Bronchial epithelial cell (primary cell): ENCODE data around the gene SLIT3. TPM values are rescaled to one million over a fixed set of nuclear protein-coding genes. Genes with fewer than 3 reads are reported as not detected.

ENCODE experiments used
- DNase-seq: peaks from one replicate; pipeline ENCODE4 v3.0.0-alpha.2; 2010; ENCODE audit warnings: low read depth
- FAIRE-seq: peaks from 2 replicates; lab custom pipeline; 2011; peaks lifted over from hg19 to GRCh38; lab: Jason Lieb, UNC
- H3K27me3 ChIP-seq: 2 replicates; pipeline ENCODE4 v1.5.1; 2011; ENCODE audit warnings: low read length; ENCODE audit not compliant: control insufficient read depth, insufficient read depth
- H3K36me3 ChIP-seq: 2 replicates; pipeline ENCODE4 v1.5.1; 2011; ENCODE audit warnings: low read length; ENCODE audit not compliant: control insufficient read depth, insufficient read depth
- H3K4me3 ChIP-seq: 2 replicates; pipeline ENCODE4 v1.5.1; 2011; ENCODE audit warnings: mild to moderate bottlenecking, low read depth, low read length, control low read depth
- total RNA-seq: library from RNA; depleted of rRNA; stranded (reverse); fragments of >200 nt; gene quantifications from 2 replicates; pipeline ENCODE4 v1.2.1, GENCODE V29; 2014
- TF ChIP-seq, protein P1 (sequence below): IDR thresholded peaks from 2 replicates; pipeline ENCODE4 v1.5.1; 2011; ENCODE audit warnings: mild to moderate bottlenecking, moderate library complexity, low read length, control low read depth, inconsistent platforms; ENCODE audit not compliant: insufficient read depth, severe bottlenecking

SLIT3 gene
- total RNA-seq, 1 donor from 2014 or later: 0.79 TPM

DNA sequence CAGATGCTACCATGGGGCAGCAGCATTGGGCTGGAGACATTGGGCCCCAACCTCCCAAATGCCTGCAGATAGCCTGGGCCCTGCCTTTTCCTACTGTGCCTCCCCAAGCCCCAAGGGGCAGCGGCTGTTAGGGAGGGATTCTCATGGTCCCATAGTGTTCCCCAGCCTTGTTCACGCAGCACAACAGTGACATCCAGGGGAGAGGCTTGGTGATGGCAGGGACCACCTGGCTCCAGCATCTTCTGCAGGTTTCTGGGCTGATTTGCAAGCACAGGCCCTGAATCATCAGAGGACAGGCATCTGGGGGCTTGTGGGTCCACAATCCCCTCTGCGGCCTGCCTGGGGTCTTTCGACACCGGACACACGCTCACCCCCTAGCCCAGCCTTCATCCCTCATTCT is 354.6 kb downstream of the SLIT3 start:
- Histone ChIP-seq H3K36me3 (no peaks in the 10 kb centered on the region), H3K4me3 (no peak overlapping the region), H3K27me3 (no peaks in the 10 kb centered on the region)
- TF ChIP-seq, protein P1, sequence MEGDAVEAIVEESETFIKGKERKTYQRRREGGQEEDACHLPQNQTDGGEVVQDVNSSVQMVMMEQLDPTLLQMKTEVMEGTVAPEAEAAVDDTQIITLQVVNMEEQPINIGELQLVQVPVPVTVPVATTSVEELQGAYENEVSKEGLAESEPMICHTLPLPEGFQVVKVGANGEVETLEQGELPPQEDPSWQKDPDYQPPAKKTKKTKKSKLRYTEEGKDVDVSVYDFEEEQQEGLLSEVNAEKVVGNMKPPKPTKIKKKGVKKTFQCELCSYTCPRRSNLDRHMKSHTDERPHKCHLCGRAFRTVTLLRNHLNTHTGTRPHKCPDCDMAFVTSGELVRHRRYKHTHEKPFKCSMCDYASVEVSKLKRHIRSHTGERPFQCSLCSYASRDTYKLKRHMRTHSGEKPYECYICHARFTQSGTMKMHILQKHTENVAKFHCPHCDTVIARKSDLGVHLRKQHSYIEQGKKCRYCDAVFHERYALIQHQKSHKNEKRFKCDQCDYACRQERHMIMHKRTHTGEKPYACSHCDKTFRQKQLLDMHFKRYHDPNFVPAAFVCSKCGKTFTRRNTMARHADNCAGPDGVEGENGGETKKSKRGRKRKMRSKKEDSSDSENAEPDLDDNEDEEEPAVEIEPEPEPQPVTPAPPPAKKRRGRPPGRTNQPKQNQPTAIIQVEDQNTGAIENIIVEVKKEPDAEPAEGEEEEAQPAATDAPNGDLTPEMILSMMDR: no peak
- FAIRE-seq: no peak
- DNase-seq: no peak

DNA sequence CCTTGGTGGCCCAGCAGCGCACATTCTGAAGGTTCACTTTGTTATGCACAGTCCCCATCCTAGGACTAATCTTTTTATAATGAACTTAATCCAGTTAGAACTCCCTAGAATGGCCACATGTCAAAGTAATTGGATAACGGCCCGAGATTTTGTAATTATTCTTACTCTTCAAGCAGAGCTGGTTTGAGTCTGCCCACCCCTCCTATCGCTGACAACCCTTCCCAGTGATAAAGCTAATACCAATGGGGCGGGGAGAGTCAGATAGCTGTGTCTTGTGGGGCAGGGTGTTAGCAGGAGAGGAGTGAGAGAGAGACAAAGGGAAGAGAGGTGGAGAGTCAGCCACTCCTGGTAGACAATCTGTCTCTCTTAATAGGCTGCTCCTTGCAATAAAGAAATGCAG is 356.9 kb downstream of the SLIT3 start:
- no peaks in the 10 kb centered on the region for H3K27me3 ChIP-seq
- DNase-seq (no peak), FAIRE-seq (no peak)
- TF ChIP-seq, protein P1: no peak
- no peak overlapping the region for H3K4me3 ChIP-seq
- H3K36me3 ChIP-seq: no peaks in the 10 kb centered on the region

DNA sequence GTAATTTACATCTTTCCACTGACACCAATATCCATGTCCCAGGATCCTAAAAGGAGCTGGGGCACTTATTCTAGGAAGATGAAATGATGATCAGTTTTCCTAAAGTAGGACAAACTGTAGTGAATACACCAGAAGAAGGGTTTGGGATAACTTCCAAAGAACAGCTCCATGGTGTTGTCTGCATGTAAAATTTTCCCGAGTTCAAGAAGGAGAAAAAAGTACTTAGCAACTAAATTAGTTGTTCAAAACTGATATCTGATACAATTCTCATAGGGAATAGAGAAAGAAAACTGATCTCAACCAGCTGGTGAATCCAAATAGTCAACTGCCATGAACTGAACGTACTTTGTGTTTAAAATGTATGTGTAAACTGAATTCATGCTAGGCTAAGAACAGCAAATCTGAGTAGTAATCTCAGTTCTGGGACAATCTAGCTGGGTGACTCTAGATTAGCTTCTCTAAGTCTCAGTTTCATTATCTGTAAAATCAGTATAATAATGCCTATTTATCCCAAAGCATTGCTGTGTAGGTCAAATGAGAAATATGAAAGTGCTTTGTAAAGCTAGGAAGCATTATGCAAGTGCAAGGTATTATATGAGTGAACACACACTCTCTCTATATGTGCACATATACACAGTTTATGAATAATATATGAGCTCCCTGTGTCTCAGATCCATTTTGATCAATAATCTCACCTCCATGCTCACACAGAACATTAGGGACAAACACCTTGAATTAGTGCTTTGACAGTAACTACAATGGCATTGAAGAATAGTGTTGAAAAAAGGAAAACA is 357.7 kb downstream of the SLIT3 start:
- Histone ChIP-seq H3K27me3 (no peaks in the 10 kb centered on the region), H3K36me3 (no peaks in the 10 kb centered on the region), H3K4me3 (no peak overlapping the region)
- FAIRE-seq: no peak
- DNase-seq: no peak
- TF ChIP-seq, protein P1: no peak

DNA sequence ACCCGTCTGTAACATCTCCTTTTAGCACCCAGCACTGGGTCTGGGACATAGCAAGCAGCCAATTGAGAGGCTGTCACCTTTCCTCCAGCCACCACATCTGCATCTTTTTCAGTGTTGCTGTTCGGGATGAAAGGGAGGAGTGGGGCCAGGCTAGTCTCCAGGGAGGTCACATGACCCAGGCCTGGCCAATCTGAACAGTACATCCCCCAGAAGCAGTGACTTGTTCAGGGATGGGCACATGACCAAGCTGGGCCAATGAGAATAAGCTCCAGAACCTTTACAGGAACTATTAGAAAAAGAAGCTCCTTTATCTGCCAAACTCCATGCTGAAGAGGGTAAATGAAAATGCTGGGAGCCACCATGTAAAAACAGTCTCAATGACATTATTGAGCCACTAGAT is 359.0 kb downstream of the SLIT3 start:
- FAIRE-seq: no peak
- Histone ChIP-seq H3K36me3 (no peaks in the 10 kb centered on the region), H3K4me3 (no peak overlapping the region), H3K27me3 (no peaks in the 10 kb centered on the region)
- no peak for DNase-seq
- TF ChIP-seq, protein P1: no peak

DNA sequence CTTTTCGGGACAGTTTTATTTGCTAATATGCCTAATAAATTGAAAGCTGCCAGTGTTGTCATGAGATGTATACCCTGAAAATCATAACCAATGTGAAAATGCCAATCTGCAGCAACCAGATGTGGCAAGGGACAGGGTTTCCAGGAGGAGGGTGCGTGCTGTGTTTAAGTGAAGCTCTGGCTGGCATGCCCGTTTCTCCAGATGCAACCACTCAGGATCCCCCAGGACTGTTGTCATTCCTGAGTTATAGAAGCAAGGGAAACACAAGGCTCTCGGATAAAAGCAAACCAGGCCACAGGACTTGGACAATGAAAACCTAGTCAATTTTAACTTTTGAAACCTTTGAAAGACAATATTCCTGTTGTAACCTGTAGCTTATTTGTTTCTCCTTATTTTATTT is 360.2 kb downstream of the SLIT3 start:
- FAIRE-seq (no peak), DNase-seq (no peak)
- H3K36me3 ChIP-seq: no peaks in the 10 kb centered on the region
- no peaks in the 10 kb centered on the region for H3K27me3 ChIP-seq
- TF ChIP-seq, protein P1: no peak
- no peak overlapping the region for H3K4me3 ChIP-seq

DNA sequence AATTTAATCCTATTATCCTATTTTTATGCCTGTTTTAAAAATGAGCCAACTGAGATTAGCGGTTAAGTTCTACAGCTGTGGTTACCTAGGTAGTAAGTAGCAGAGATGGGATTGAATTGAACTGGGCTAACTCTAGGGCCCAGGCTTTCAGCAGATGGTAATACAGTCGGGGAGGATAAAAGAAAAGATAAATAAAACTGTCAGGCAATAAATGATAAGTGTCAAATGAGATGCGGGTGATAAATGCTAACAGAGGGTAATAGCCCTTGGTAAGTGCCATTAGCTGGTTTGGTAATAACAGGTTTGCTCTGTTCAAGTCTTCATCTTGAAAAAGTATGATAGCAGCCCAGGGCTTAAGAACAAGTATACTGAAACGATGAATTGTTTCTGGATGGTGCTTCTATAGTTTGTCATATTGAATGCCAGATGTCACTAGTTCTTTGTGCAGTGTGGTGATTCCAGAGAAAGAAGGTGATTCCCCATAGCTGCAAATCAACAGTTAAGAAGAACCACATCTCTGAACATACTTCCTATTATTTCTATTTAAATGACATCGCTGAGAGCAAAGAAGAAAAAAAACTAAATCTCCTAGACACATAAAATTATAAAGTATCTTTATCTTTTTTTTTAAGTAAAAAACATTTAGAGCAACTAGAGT is 360.9 kb downstream of the SLIT3 start:
- TF ChIP-seq, protein P1: no peak
- no peak overlapping the region for H3K4me3 ChIP-seq
- H3K36me3 ChIP-seq: no peaks in the 10 kb centered on the region
- no peaks in the 10 kb centered on the region for H3K27me3 ChIP-seq
- no peak for DNase-seq
- no peak for FAIRE-seq
